Mammary epithelial cell (primary cell): ENCODE data around the gene CORO2A.

Source experiments
- EZH2 ChIP-seq: IDR thresholded peaks from 2 replicates; pipeline ENCODE4 v1.6.1; 2012; ENCODE audit warnings: low read length, inconsistent platforms, borderline replicate concordance
- TF ChIP-seq, protein P1 (sequence below), 2 donors: IDR thresholded peaks in 1 of 2; conservative IDR thresholded peaks in 1 of 2; 2 replicates each; pipeline ENCODE4 v1.5.1; 2011 to 2012; ENCODE audit warnings: inconsistent platforms in 2 of 2, low read length in 2 of 2, mild to moderate bottlenecking in 2 of 2, control low read depth in 1 of 2, low read depth in 1 of 2; ENCODE audit not compliant: insufficient read depth in 1 of 2; ENCODE audit errors: extremely low read depth in 1 of 2

DNA sequence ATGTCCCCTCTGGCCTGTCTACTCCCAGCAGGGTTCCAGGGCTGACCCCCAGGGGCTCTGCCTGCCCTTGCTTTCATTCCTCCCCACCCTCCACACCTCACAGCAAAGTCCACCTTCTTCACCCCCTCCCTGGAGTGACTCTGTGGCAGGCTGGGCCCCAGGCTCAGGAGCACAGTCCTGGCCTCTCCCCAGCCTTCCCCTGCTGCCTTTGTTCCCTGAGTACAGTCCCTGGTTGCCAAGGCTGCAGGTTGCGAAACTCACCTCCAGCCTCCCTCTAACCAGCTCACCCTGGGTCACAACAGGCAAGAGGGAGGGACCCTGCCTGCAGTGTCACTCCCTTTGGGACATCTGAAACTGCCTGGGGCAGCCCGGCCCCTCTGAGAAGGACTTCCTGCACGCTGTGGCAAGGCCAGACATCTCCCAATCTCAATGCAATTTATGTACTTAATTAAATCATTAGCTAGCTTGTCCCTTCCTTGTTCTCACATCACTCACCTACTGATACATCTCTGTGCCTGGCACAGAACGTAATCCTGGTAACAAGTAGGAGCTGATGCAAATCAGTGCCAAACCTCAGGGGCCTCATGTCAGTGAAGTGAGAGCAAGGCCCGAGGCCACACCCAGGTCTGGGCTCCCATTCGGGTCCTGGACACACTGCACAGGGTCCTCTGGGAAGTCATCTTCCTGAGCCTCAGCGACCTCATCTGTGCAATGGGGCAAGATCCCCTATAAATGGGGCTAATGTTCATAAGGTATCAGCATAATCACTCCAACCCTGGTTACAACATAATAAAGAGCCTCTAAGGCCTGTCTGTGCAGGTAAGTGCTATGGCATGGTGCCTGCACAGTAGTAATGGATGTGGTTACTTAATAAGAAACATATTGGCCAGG is 46.1 kb downstream of the CORO2A start:
- TF ChIP-seq EZH2 = no peak
- TF ChIP-seq, protein P1, sequence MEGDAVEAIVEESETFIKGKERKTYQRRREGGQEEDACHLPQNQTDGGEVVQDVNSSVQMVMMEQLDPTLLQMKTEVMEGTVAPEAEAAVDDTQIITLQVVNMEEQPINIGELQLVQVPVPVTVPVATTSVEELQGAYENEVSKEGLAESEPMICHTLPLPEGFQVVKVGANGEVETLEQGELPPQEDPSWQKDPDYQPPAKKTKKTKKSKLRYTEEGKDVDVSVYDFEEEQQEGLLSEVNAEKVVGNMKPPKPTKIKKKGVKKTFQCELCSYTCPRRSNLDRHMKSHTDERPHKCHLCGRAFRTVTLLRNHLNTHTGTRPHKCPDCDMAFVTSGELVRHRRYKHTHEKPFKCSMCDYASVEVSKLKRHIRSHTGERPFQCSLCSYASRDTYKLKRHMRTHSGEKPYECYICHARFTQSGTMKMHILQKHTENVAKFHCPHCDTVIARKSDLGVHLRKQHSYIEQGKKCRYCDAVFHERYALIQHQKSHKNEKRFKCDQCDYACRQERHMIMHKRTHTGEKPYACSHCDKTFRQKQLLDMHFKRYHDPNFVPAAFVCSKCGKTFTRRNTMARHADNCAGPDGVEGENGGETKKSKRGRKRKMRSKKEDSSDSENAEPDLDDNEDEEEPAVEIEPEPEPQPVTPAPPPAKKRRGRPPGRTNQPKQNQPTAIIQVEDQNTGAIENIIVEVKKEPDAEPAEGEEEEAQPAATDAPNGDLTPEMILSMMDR (conservative IDR thresholded peaks at IDR 0.05 in 1 of 2, IDR thresholded peaks at IDR 0.05 in 1 of 2; ENCODE audit: extremely low read depth in 1 of 2, insufficient read depth in 1 of 2, low read depth in 1 of 2, low read length in 2 of 2) = no peak
